Neural progenitor cell (in vitro differentiated cells): ENCODE results near the gene BORCS8. TPM values are rescaled to one million over a fixed set of nuclear protein-coding genes. Genes with fewer than 3 reads are reported as not detected.
"Not testable (repeated sequence)": the region's sequence is repeated elsewhere in the genome, so short reads cannot be mapped to it uniquely, and the experiment has no call there.

Experiments used
- DNase-seq: peaks from one replicate; pipeline ENCODE4 v3.0.0-alpha.2; 2016; ENCODE audit warnings: low spot score
- H2AFZ ChIP-seq: fragments of 200-600 bp; sonication (generic); replicated peaks from 2 replicates; pipeline ENCODE4 v1.6.1; 2016; ENCODE audit warnings: antibody characterized with exemption
- H3F3A ChIP-seq: fragments of 200-600 bp; sonication (generic); 2 replicates; pipeline ENCODE4 v1.6.1; 2016; ENCODE audit warnings: antibody characterized with exemption, low read depth
- H3K27ac ChIP-seq: fragments of 200-600 bp; sonication (generic); 2 replicates; pipeline ENCODE4 v1.5.1; 2016; ENCODE audit warnings: mild to moderate bottlenecking
- H3K27me3 ChIP-seq: fragments of 200-600 bp; sonication (generic); 2 replicates; pipeline ENCODE4 v1.6.1; 2016; ENCODE audit warnings: mild to moderate bottlenecking, moderate library complexity
- H3K36me3 ChIP-seq: fragments of 200-600 bp; sonication (generic); 2 replicates; pipeline ENCODE4 v1.5.1; 2016
- H3K4me1 ChIP-seq: fragments of 200-600 bp; sonication (generic); 2 replicates; pipeline ENCODE4 v1.6.1; 2016; ENCODE audit warnings: mixed run types
- H3K4me2 ChIP-seq: fragments of 200-600 bp; sonication (generic); 2 replicates; pipeline ENCODE4 v1.6.1; 2016
- H3K4me3 ChIP-seq: fragments of 200-600 bp; sonication (generic); 2 replicates; pipeline ENCODE4 v1.5.1; 2016
- H3K79me2 ChIP-seq: fragments of 200-600 bp; sonication (generic); 2 replicates; pipeline ENCODE4 v1.6.1; 2016; ENCODE audit warnings: low read depth
- H3K9ac ChIP-seq: fragments of 200-600 bp; sonication (generic); 2 replicates; pipeline ENCODE4 v1.6.1; 2016
- H3K9me3 ChIP-seq: fragments of 200-600 bp; sonication (generic); 2 replicates; pipeline ENCODE4 v1.5.1; 2016; ENCODE audit warnings: low read depth
- H4K20me1 ChIP-seq: fragments of 200-600 bp; sonication (generic); 2 replicates; pipeline ENCODE4 v1.6.1; 2016; ENCODE audit warnings: low read depth
- H3K27ac Mint-ChIP-seq: 3 replicates; pipeline ENCODE4 v1.8.0; 2021; ENCODE audit warnings: mixed read lengths
- H3K27me3 Mint-ChIP-seq: 2 replicates; pipeline ENCODE4 v1.8.0; 2022; ENCODE audit warnings: low read depth, mild to moderate bottlenecking, inconsistent platforms, moderate library complexity, mixed read lengths; ENCODE audit not compliant: insufficient read depth
- H3K36me3 Mint-ChIP-seq: 3 replicates; pipeline ENCODE4 v1.8.0; 2021; ENCODE audit warnings: mixed read lengths
- H3K4me1 Mint-ChIP-seq: 3 replicates; pipeline ENCODE4 v1.8.0; 2021; ENCODE audit warnings: mixed read lengths
- H3K4me3 Mint-ChIP-seq: 3 replicates; pipeline ENCODE4 v1.8.0; 2021; ENCODE audit warnings: mild to moderate bottlenecking, moderate library complexity, mixed read lengths
- H3K9me3 Mint-ChIP-seq: 3 replicates; pipeline ENCODE4 v1.8.0; 2020; ENCODE audit warnings: mixed read lengths
- CTCF ChIP-seq: fragments of 200-600 bp; sonication (generic); IDR thresholded peaks from 2 replicates; pipeline ENCODE4 v1.5.1; 2017; ENCODE audit warnings: antibody characterized with exemption, mild to moderate bottlenecking
- EZH2 ChIP-seq: fragments of 200-600 bp; sonication (generic); IDR thresholded peaks from 2 replicates; pipeline ENCODE4 v1.6.1; 2017; ENCODE audit warnings: antibody characterized with exemption, mild to moderate bottlenecking, moderate library complexity
- EZH2phosphoT487 ChIP-seq: fragments of 200-600 bp; sonication (generic); IDR thresholded peaks from 2 replicates; pipeline ENCODE4 v1.6.1; 2017; ENCODE audit warnings: antibody characterized with exemption
- total RNA-seq: library from RNA; depleted of rRNA; stranded (reverse); fragments of >200 nt; gene quantifications from 2 replicates; pipeline ENCODE4 v1.2.3, GENCODE V29; 2015; ENCODE audit warnings: low replicate concordance

BORCS8 gene
- total RNA-seq, 1 donor from 2014 or later = 6.3 TPM

- Histone ChIP-seq H3F3A (no peaks in the 10 kb centered on the region), H3K4me1 (no peaks in the 10 kb centered on the region), H2AFZ (no peak overlapping the region), H4K20me1 (no peaks in the 10 kb centered on the region), H3K9me3 (no peaks in the 10 kb centered on the region), H3K9ac (no peak overlapping the region), H3K27ac (no peak overlapping the region), H3K79me2 (no peaks in the 10 kb centered on the region), H3K4me2 (no peak overlapping the region), H3K36me3 (no peaks in the 10 kb centered on the region), H3K4me3 (no peak overlapping the region), H3K27me3 (no peaks in the 10 kb centered on the region)
- H3K9me3 Mint-ChIP-seq = no peaks in the 10 kb centered on the region
- no peaks in the 10 kb centered on the region for H3K4me1 Mint-ChIP-seq
- TF ChIP-seq EZH2 = no peak
- H3K27ac Mint-ChIP-seq = no peak overlapping the region
- no peak overlapping the region for H3K4me3 Mint-ChIP-seq
- peaks cover 6% of the 10 kb centered on the region for H3K27me3 Mint-ChIP-seq
- H3K36me3 Mint-ChIP-seq = no peaks in the 10 kb centered on the region
- no peak for DNase-seq
These were observed 39.1 kb downstream of the BORCS8 start for GRCh38 chr19:19152668-19153384.

- Mint-ChIP-seq H3K27ac (no peak overlapping the region), H3K4me1 (no peaks in the 10 kb centered on the region), H3K27me3 (peaks cover 6% of the 10 kb centered on the region), H3K36me3 (no peaks in the 10 kb centered on the region), H3K9me3 (no peaks in the 10 kb centered on the region), H3K4me3 (no peak overlapping the region)
- TF ChIP-seq EZH2phosphoT487 (no peak), CTCF (no peak), EZH2 (no peak)
- H3K27ac ChIP-seq = no peak overlapping the region
- no peaks in the 10 kb centered on the region for H3K27me3 ChIP-seq
- no peaks in the 10 kb centered on the region for H4K20me1 ChIP-seq
- no peaks in the 10 kb centered on the region for H3K79me2 ChIP-seq
- H3K36me3 ChIP-seq = no peaks in the 10 kb centered on the region
- no peak overlapping the region for H3K4me3 ChIP-seq
- H3K9ac ChIP-seq = no peak overlapping the region
- DNase-seq = no peak
- H2AFZ ChIP-seq = no peak overlapping the region
- H3F3A ChIP-seq = no peaks in the 10 kb centered on the region
- H3K9me3 ChIP-seq = no peaks in the 10 kb centered on the region
- no peaks in the 10 kb centered on the region for H3K4me1 ChIP-seq
- H3K4me2 ChIP-seq = no peak overlapping the region
These were observed 40.5 kb downstream of the BORCS8 start for GRCh38 chr19:19151418-19151817.

GRCh38 chr19:19149435-19149834 lies 42.5 kb downstream of the BORCS8 start:
- Histone ChIP-seq H3K4me1 (no peaks in the 10 kb centered on the region), H3K4me3 (no peak overlapping the region), H3K27ac (no peak overlapping the region), H4K20me1 (no peaks in the 10 kb centered on the region), H3K9me3 (no peaks in the 10 kb centered on the region), H3K79me2 (no peaks in the 10 kb centered on the region), H3K27me3 (no peaks in the 10 kb centered on the region), H3K9ac (no peak overlapping the region), H3F3A (no peaks in the 10 kb centered on the region), H3K36me3 (no peaks in the 10 kb centered on the region), H3K4me2 (no peak overlapping the region), H2AFZ (no peak overlapping the region)
- H3K27ac Mint-ChIP-seq = no peak overlapping the region
- no peak overlapping the region for H3K4me3 Mint-ChIP-seq
- H3K36me3 Mint-ChIP-seq = no peaks in the 10 kb centered on the region
- H3K9me3 Mint-ChIP-seq = no peaks in the 10 kb centered on the region
- no peak for TF ChIP-seq EZH2
- TF ChIP-seq EZH2phosphoT487 = no peak
- TF ChIP-seq CTCF = no peak
- no peak for DNase-seq
- H3K27me3 Mint-ChIP-seq = peaks cover 6% of the 10 kb centered on the region
- H3K4me1 Mint-ChIP-seq = no peaks in the 10 kb centered on the region

DNA sequence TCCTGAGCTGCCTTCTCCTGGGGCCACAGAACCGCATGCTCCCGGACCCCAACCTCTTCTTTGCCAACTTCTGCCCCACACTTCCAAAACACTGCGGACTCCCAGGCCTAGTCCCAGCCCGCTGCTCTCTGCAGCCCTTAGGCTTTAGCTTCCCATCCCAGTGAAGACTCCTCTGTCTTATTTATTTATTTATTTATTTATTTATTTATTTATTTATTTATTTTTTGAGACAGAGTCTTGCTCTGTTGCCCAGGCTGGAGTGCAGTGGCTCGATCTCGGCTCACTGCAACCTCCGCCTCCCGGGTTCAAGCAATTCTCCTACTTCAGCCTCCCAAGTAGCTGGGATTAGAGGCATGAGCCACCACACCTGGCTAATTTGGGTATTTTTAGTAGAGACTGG lies 43.4 kb downstream of the BORCS8 start:
- not testable (repeated sequence) for H3K4me1 ChIP-seq, H3K9ac ChIP-seq, H3K36me3 Mint-ChIP-seq, H3K79me2 ChIP-seq, H3K27me3 Mint-ChIP-seq, H3K36me3 ChIP-seq, H3K4me3 Mint-ChIP-seq, H3K9me3 ChIP-seq, DNase-seq, H3K27ac ChIP-seq, H3K4me3 ChIP-seq, H3K4me1 Mint-ChIP-seq, H4K20me1 ChIP-seq, H3K27me3 ChIP-seq, H3K4me2 ChIP-seq, H2AFZ ChIP-seq, H3K9me3 Mint-ChIP-seq, H3K27ac Mint-ChIP-seq, H3F3A ChIP-seq
